A549 (cell line): ENCODE results near the gene PSMD1. TPM values are rescaled to one million over a fixed set of nuclear protein-coding genes. Genes with fewer than 3 reads are reported as not detected.

Source experiments
- ATAC-seq, 2 experiments: fragments of 200-7000 bp in 1 of 2; fragments of >200 bp in 1 of 2; cut with Nextera tagmentation in 1 of 2; cut with Tn5 transposase in 1 of 2; 3 replicates each; pipeline versions ENCODE4 v1.8.0 to v1.9.1; 2018 to 2020; ENCODE audit warnings: mild to moderate bottlenecking in 1 of 2, moderate library complexity in 1 of 2
- CTCF ChIA-PET: fragments of 300-600 bp; sonication (Branson Sonifier 250); formaldehyde crosslinking; extraction: SDS; loops from one replicate; lab custom pipeline; 2021; ENCODE audit warnings: antibody characterized with exemption, inconsistent platforms; lab: Yijun Ruan, JAX
- POLR2A ChIA-PET: fragments of 350-600 bp; formaldehyde crosslinking; extraction: SDS; loops from one replicate; lab custom pipeline; 2021; ENCODE audit warnings: antibody characterized with exemption, inconsistent platforms; lab: Yijun Ruan, JAX
- DNase-seq, 2 experiments: peaks; one replicate each; pipeline versions ENCODE4 v3.0.0 to v3.0.0-alpha.2; 2011 to 2016; ENCODE audit warnings: low read depth in 1 of 2, low spot score in 1 of 2
- FAIRE-seq: peaks from 2 replicates; lab custom pipeline; 2011; peaks lifted over from hg19 to GRCh38; lab: Jason Lieb, UNC
- H3K27ac ChIP-seq, 2 experiments: fragments of >200 bp; sonication (Bioruptor Twin); formaldehyde crosslinking; 3 replicates each; pipeline ENCODE4 v1.5.1; 2016 to 2017
- H3K4me1 ChIP-seq: fragments of >200 bp; sonication (Bioruptor Twin); formaldehyde crosslinking; 3 replicates; pipeline ENCODE4 v1.6.1; 2016
- H3K4me2 ChIP-seq: fragments of >200 bp; sonication (Bioruptor Twin); formaldehyde crosslinking; 3 replicates; pipeline ENCODE4 v1.6.1; 2016
- H3K4me3 ChIP-seq: fragments of >200 bp; sonication (Bioruptor Twin); formaldehyde crosslinking; 3 replicates; pipeline ENCODE4 v1.5.1; 2016
- H3K9me3 ChIP-seq: fragments of >200 bp; sonication (Bioruptor Twin); formaldehyde crosslinking; 3 replicates; pipeline ENCODE4 v1.6.1; 2016
- CBX8 ChIP-seq: fragments of 200-600 bp; sonication (generic); IDR thresholded peaks from 2 replicates; pipeline ENCODE4 v1.6.1; 2016
- CEBPB ChIP-seq, 2 experiments: fragments of >200 bp in 1 of 2; sonication (Bioruptor Twin) in 1 of 2; formaldehyde crosslinking in 1 of 2; IDR thresholded peaks; 2 replicates each; pipeline ENCODE4 v1.6.1; 2012 to 2016
- CHD4 ChIP-seq: fragments of 200-600 bp; sonication (generic); IDR thresholded peaks from 2 replicates; pipeline ENCODE4 v1.6.1; 2016; ENCODE audit warnings: antibody characterized with exemption, mild to moderate bottlenecking, borderline replicate concordance
- EHF ChIP-seq: fragments of 250-450 bp; sonication (Bioruptor Pico); IDR thresholded peaks from 2 replicates; pipeline ENCODE4 v1.5.0; 2020; ENCODE audit warnings: mild to moderate bottlenecking
- EHMT2 ChIP-seq: fragments of 200-600 bp; sonication (generic); IDR thresholded peaks from 2 replicates; pipeline ENCODE4 v1.6.1; 2016; ENCODE audit warnings: antibody characterized with exemption, low read depth, mild to moderate bottlenecking, moderate library complexity
- EP300 ChIP-seq, 2 experiments: fragments of >200 bp; sonication (Bioruptor Twin); formaldehyde crosslinking; IDR thresholded peaks; 2 replicates in 1 of 2; 3 replicates in 1 of 2; pipeline ENCODE4 v1.6.1; 2016 to 2017
- FOXS1 ChIP-seq: fragments of 250-450 bp; sonication (Bioruptor Pico); IDR thresholded peaks from 2 replicates; pipeline ENCODE4 v1.5.0; 2020; ENCODE audit warnings: mild to moderate bottlenecking, moderate library complexity
- HEYL ChIP-seq: fragments of 250-450 bp; sonication (Bioruptor Pico); IDR thresholded peaks from 2 replicates; pipeline ENCODE4 v1.8.0; 2021; ENCODE audit warnings: mild to moderate bottlenecking, moderate library complexity
- KDM1A ChIP-seq: fragments of 200-600 bp; sonication (generic); IDR thresholded peaks from 2 replicates; pipeline ENCODE4 v1.6.1; 2016; ENCODE audit warnings: low read depth, mild to moderate bottlenecking
- NR3C1 ChIP-seq: fragments of >200 bp; sonication (Bioruptor Twin); formaldehyde crosslinking; IDR thresholded peaks from 3 replicates; pipeline ENCODE4 v1.6.1; 2017
- POLR2A ChIP-seq: IDR thresholded peaks from 2 replicates; pipeline ENCODE4 v1.6.1; 2012; ENCODE audit warnings: mild to moderate bottlenecking, low read length
- POLR2AphosphoS2 ChIP-seq: conservative IDR thresholded peaks from 2 replicates; pipeline ENCODE4 v1.6.1; 2012; ENCODE audit warnings: low read length, improper control_type of control experiment, inconsistent platforms
- SMC3 ChIP-seq: fragments of >200 bp; sonication (Bioruptor Twin); formaldehyde crosslinking; IDR thresholded peaks from 3 replicates; pipeline ENCODE4 v1.6.1; 2018; ENCODE audit warnings: inconsistent platforms
- TP53 ChIP-seq: fragments of 250-450 bp; sonication (Bioruptor Pico); IDR thresholded peaks from 2 replicates; pipeline ENCODE4 v1.5.0; 2021; ENCODE audit warnings: mild to moderate bottlenecking, moderate library complexity
- ZFP36 ChIP-seq: fragments of 450-650 bp; IDR thresholded peaks from 2 replicates; pipeline ENCODE4 v1.6.1; 2014; ENCODE audit warnings: borderline replicate concordance; ENCODE audit not compliant: partially characterized antibody
- WGBS: methylation state at CpG from one replicate; pipeline ENCODE4 v1.1.6; 2017; ENCODE audit errors: missing lambda C conversion rate; 5-methylcytosine and 5-hydroxymethylcytosine counted together
- polyA plus RNA-seq, 4 experiments: library from polyadenylated mRNA; depleted of rRNA in 3 of 4; stranded (reverse); fragments of >200 nt; fragmentation: RNase III in 1 of 4; extraction: RNeasy Plus Mini Kit Qiagen cat#74134 plus additional on column Dnase treatment in 1 of 4; gene quantifications; 2 replicates in 3 of 4; 3 replicates in 1 of 4; pipeline ENCODE4 v1.2.3, GENCODE V29; 2011 to 2017
- small RNA-seq, 6 experiments: library from RNA; depleted of rRNA; stranded (forward); fragments of <200 nt; gene quantifications; one replicate each; pipeline ENCODE3, GENCODE V24; 2012
- TF ChIP-seq, protein P1 (sequence below): fragments of 150-350 bp; IDR thresholded peaks from 2 replicates; pipeline ENCODE4 v1.6.1; 2014; ENCODE audit warnings: low read depth, mild to moderate bottlenecking, low read length
- TF ChIP-seq, protein P2 (sequence below): fragments of >200 bp; sonication (Bioruptor Twin); formaldehyde crosslinking; IDR thresholded peaks from 2 replicates; pipeline ENCODE4 v1.6.1; 2016
- TF ChIP-seq, protein P3 (sequence below): fragments of 250-450 bp; sonication (Bioruptor Pico); IDR thresholded peaks from 2 replicates; pipeline ENCODE4 v1.5.0; 2021; ENCODE audit warnings: mild to moderate bottlenecking, moderate library complexity, borderline replicate concordance

PSMD1 gene
- polyA plus RNA-seq, 2 of the 4 experiments (the other 2 are of a cell fraction), result 122 to 248 TPM

DNA sequence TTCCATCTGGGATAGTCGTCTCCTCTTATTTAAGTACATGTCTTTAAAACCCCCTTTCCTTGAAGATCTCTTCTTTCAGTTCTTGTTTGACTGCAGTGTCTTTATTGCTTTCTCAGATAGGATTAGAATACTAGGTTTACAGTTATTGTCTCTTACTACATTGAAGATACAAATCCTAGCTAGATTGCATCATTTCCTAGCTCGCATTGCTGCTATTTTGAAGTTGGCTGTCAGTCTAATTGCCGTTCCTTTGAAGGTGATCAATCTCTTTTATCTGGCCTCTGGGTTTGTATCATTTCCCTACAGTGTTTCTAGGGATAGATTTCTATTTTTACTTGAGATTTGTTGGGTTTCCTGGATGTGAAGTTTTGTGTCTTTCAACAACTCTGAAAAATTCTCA is 162.6 kb downstream of the PSMD1 start:
- ChIA-PET POLR2A (no interaction called here), CTCF (interaction anchor here (0.8 to 14.7 kb wide), 5 partner anchors 8 to 190 kb away, joined by 3 to 333 read pairs (median 5); no protein-coding TSS in a partner anchor)
- 96% methylated on average over 3 of the region's 3 CpGs for WGBS
- ATAC-seq (no peak), FAIRE-seq (no peak), DNase-seq (no peak)
- no peak overlapping the region for H3K4me2 ChIP-seq
- H3K4me3 ChIP-seq, result no peak overlapping the region
- no peaks in the 10 kb centered on the region for H3K4me1 ChIP-seq
- no peaks in the 10 kb centered on the region for H3K9me3 ChIP-seq
- TF ChIP-seq HEYL (CRISPR knock-in tag) (no peak), NR3C1 (no peak), CEBPB (IDR thresholded peaks at IDR 0.05) (no peak), FOXS1 (CRISPR knock-in tag) (no peak), EHF (CRISPR knock-in tag) (no peak), POLR2AphosphoS2 (no peak), TP53 (CRISPR knock-in tag) (no peak), EP300 (IDR thresholded peaks at IDR 0.05) (no peak), CHD4 (no peak)
- TF ChIP-seq, protein P1, sequence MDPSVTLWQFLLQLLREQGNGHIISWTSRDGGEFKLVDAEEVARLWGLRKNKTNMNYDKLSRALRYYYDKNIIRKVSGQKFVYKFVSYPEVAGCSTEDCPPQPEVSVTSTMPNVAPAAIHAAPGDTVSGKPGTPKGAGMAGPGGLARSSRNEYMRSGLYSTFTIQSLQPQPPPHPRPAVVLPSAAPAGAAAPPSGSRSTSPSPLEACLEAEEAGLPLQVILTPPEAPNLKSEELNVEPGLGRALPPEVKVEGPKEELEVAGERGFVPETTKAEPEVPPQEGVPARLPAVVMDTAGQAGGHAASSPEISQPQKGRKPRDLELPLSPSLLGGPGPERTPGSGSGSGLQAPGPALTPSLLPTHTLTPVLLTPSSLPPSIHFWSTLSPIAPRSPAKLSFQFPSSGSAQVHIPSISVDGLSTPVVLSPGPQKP, result no peak
- TF ChIP-seq, all 56 proteins: peak for 0
- H3K27ac ChIP-seq, result no peak overlapping the region

DNA sequence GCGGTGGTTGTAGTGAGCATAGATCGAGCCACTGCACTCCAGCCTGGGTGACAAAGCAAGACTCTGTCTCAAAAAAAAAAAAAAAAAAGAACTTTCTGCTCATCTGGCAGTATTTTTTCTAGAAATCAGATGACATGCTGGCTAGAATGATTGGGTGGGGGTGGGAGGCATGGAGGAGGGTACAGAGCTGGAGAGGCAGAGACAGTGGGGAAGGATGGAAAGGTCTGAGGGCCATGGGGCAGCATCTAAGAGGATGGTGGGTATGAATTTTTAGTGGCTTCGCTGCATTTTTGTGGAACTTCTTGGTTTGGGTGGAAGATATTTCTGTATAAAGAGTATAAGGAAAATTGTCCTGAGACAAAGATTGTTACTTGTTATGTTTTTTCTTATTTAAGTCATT is 165.1 kb downstream of the PSMD1 start:
- no peak for ATAC-seq
- POLR2A ChIA-PET, result no interaction called here
- H3K4me1 ChIP-seq, result no peaks in the 10 kb centered on the region

More for the DNA sequence above, 165.1 kb downstream of the PSMD1 start:
- TF ChIP-seq SMC3 (no peak), NR3C1 (no peak), CBX8 (no peak), EHMT2 (no peak), KDM1A (no peak), CEBPB (IDR thresholded peaks at IDR 0.05) (no peak), ZFP36 (no peak), POLR2A (no peak)
- TF ChIP-seq, protein P2, sequence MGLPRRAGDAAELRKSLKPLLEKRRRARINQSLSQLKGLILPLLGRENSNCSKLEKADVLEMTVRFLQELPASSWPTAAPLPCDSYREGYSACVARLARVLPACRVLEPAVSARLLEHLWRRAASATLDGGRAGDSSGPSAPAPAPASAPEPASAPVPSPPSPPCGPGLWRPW, result no peak
- TF ChIP-seq, protein P3, sequence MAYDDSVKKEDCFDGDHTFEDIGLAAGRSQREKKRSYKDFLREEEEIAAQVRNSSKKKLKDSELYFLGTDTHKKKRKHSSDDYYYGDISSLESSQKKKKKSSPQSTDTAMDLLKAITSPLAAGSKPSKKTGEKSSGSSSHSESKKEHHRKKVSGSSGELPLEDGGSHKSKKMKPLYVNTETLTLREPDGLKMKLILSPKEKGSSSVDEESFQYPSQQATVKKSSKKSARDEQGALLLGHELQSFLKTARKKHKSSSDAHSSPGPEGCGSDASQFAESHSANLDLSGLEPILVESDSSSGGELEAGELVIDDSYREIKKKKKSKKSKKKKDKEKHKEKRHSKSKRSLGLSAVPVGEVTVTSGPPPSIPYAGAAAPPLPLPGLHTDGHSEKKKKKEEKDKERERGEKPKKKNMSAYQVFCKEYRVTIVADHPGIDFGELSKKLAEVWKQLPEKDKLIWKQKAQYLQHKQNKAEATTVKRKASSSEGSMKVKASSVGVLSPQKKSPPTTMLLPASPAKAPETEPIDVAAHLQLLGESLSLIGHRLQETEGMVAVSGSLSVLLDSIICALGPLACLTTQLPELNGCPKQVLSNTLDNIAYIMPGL, result no peak
- Histone ChIP-seq H3K4me3 (no peak overlapping the region), H3K4me2 (no peak overlapping the region), H3K27ac (no peak overlapping the region), H3K9me3 (no peaks in the 10 kb centered on the region)
- 86% methylated on average over 3 of the region's 3 CpGs for WGBS
- DNase-seq (no peak), FAIRE-seq (no peak)
- CTCF ChIA-PET, result interaction anchor here (0.7 to 14.7 kb wide), 3 partner anchors 73 to 401 kb away, joined by 3 to 333 read pairs (median 6); no protein-coding TSS in a partner anchor

Small RNAs within 50 kb of the gene (small RNA-seq; reads per million reads assigned to genes)
- 0 reads per million in 6 experiments for gene RNU1-93P

Other genes starting within 250 kb of the PSMD1 start
- 88.1 and 123 TPM in 2 replicates for gene ITM2C, start 191.9 kb upstream of the PSMD1 start, polyA plus RNA-seq (2011; rRNA removed)
- gene ITM2C, start 191.9 kb upstream of the PSMD1 start, polyA plus RNA-seq (2017; fragmentation: RNase III; extraction: RNeasy Plus Mini Kit Qiagen cat#74134 plus additional on column Dnase treatment), result 63.3 to 105 TPM (median 84.0 TPM) in 3 replicates
- gene GPR55, start 131.6 kb upstream of the PSMD1 start, polyA plus RNA-seq (2011; rRNA removed), result not detected in 2 replicates
- not detected in 3 replicates for gene GPR55, start 131.6 kb upstream of the PSMD1 start, polyA plus RNA-seq (2017; fragmentation: RNase III; extraction: RNeasy Plus Mini Kit Qiagen cat#74134 plus additional on column Dnase treatment)
- not detected in 2 replicates for gene SPATA3, start 60.7 kb upstream of the PSMD1 start, polyA plus RNA-seq (2011; rRNA removed)
- not detected in 3 replicates for gene SPATA3, start 60.7 kb upstream of the PSMD1 start, polyA plus RNA-seq (2017; fragmentation: RNase III; extraction: RNeasy Plus Mini Kit Qiagen cat#74134 plus additional on column Dnase treatment)
- gene C2orf72, start 19.3 kb upstream of the PSMD1 start, polyA plus RNA-seq (2011; rRNA removed), result 7.4 and 12.7 TPM in 2 replicates
- gene C2orf72, start 19.3 kb upstream of the PSMD1 start, polyA plus RNA-seq (2017; fragmentation: RNase III; extraction: RNeasy Plus Mini Kit Qiagen cat#74134 plus additional on column Dnase treatment), result 4.1 to 5.2 TPM (median 4.9 TPM) in 3 replicates
- gene HTR2B, start 68.2 kb downstream of the PSMD1 start, polyA plus RNA-seq (2011; rRNA removed), result 1.4 and 1.5 TPM in 2 replicates
- 0.21 to 0.30 TPM (median 0.22 TPM) in 3 replicates for gene HTR2B, start 68.2 kb downstream of the PSMD1 start, polyA plus RNA-seq (2017; fragmentation: RNase III; extraction: RNeasy Plus Mini Kit Qiagen cat#74134 plus additional on column Dnase treatment)
- gene ARMC9, start 141.8 kb downstream of the PSMD1 start, polyA plus RNA-seq (2011; rRNA removed), result 13.1 and 14.1 TPM in 2 replicates
- 11.7 to 13.3 TPM (median 12.0 TPM) in 3 replicates for gene ARMC9, start 141.8 kb downstream of the PSMD1 start, polyA plus RNA-seq (2017; fragmentation: RNase III; extraction: RNeasy Plus Mini Kit Qiagen cat#74134 plus additional on column Dnase treatment)